Mesothelial cell of epicardium (in vitro differentiated cells): ENCODE data around the gene DRC7. TPM values are rescaled to one million over a fixed set of nuclear protein-coding genes. Genes with fewer than 3 reads are reported as not detected.

Source experiments
- DNase-seq, 2 experiments: peaks; one replicate each; pipeline ENCODE4 v3.0.0; 2021; ENCODE audit warnings: low spot score in 2 of 2; ENCODE audit not compliant: unreplicated experiment in 2 of 2
- H3K27ac Mint-ChIP-seq: 2 replicates; pipeline ENCODE4 v1.8.0; 2021; ENCODE audit warnings: mixed read lengths
- H3K27me3 Mint-ChIP-seq: 2 replicates; pipeline ENCODE4 v1.8.0; 2021; ENCODE audit warnings: low read depth, mixed read lengths
- H3K36me3 Mint-ChIP-seq: 2 replicates; pipeline ENCODE4 v1.8.0; 2021; ENCODE audit warnings: mixed read lengths
- H3K4me1 Mint-ChIP-seq: 2 replicates; pipeline ENCODE4 v1.8.0; 2021; ENCODE audit warnings: mixed read lengths
- H3K4me3 Mint-ChIP-seq: 2 replicates; pipeline ENCODE4 v1.8.0; 2021; ENCODE audit warnings: mild to moderate bottlenecking, moderate library complexity, mixed read lengths
- H3K9me3 Mint-ChIP-seq: 2 replicates; pipeline ENCODE4 v1.8.0; 2021; ENCODE audit warnings: mixed read lengths
- CTCF ChIP-seq: fragments of 200-600 bp; sonication (generic); IDR thresholded peaks from one replicate; pipeline ENCODE4 v1.5.0; 2021; ENCODE audit warnings: antibody characterized with exemption; ENCODE audit not compliant: unreplicated experiment
- total RNA-seq: library from RNA; stranded (reverse); gene quantifications from 3 replicates; pipeline ENCODE4 v1.2.1, GENCODE V29; 2021

The DRC7 gene
- total RNA-seq, 1 donor from 2014 or later, result not detected

- H3K9me3 Mint-ChIP-seq, result no peaks in the 10 kb centered on the region
These were observed 75.0 kb downstream of the DRC7 start for GRCh38 chr16:57769541-57770145.

GRCh38 chr16:57770361-57770760, 75.8 kb downstream of the DRC7 start:
- Mint-ChIP-seq H3K27me3 (no peaks in the 10 kb centered on the region), H3K36me3 (peaks cover 13% of the 10 kb centered on the region), H3K9me3 (no peaks in the 10 kb centered on the region), H3K4me1 (no peaks in the 10 kb centered on the region), H3K27ac (no peak overlapping the region), H3K4me3 (no peak overlapping the region)
- no peak for TF ChIP-seq CTCF
- DNase-seq, result no peak

More at GRCh38 chr16:57769541-57770145, 75.0 kb downstream of the DRC7 start:
- TF ChIP-seq CTCF, result no peak
- H3K36me3 Mint-ChIP-seq, result peaks cover 15% of the 10 kb centered on the region
- no peak overlapping the region for H3K27ac Mint-ChIP-seq
- no peak for DNase-seq
- no peaks in the 10 kb centered on the region for H3K27me3 Mint-ChIP-seq
- no peaks in the 10 kb centered on the region for H3K4me1 Mint-ChIP-seq
- no peak overlapping the region for H3K4me3 Mint-ChIP-seq

GRCh38 chr16:57771141-57771785, 76.7 kb downstream of the DRC7 start:
- TF ChIP-seq CTCF, result no peak
- H3K4me3 Mint-ChIP-seq, result no peak overlapping the region

DNA sequence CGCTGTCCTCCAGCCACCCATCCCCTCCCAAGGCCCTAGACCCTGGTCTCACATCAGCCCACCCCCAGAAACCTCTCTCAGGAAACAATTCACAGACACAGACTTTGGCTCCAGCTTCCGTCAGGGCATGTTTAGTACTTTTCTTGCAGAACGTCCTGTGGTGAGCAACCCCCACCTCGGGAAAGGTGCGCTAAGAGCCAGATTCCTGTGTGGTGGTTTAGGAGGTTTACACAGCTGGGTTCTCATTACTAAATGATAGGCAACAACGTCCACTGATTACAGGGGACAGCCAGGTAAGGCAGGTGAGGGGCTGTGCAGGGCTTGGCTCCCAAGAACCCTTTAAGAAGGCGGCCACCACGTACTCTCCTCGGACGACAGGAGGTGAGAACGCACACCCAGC, 78.4 kb downstream of the DRC7 start:
- no peaks in the 10 kb centered on the region for H3K9me3 Mint-ChIP-seq
- no peaks in the 10 kb centered on the region for H3K27me3 Mint-ChIP-seq
- no peak overlapping the region for H3K27ac Mint-ChIP-seq
- TF ChIP-seq CTCF, result no peak
- H3K36me3 Mint-ChIP-seq, result peaks cover 4% of the 10 kb centered on the region
- H3K4me1 Mint-ChIP-seq, result peaks cover 4% of the 10 kb centered on the region
- H3K4me3 Mint-ChIP-seq, result no peak overlapping the region
- no peak for DNase-seq

More at GRCh38 chr16:57771141-57771785, 76.7 kb downstream of the DRC7 start:
- no peak overlapping the region for H3K27ac Mint-ChIP-seq
- no peaks in the 10 kb centered on the region for H3K9me3 Mint-ChIP-seq
- peaks cover 8% of the 10 kb centered on the region for H3K36me3 Mint-ChIP-seq
- no peak for DNase-seq
- no peaks in the 10 kb centered on the region for H3K27me3 Mint-ChIP-seq
- H3K4me1 Mint-ChIP-seq, result peaks cover 4% of the 10 kb centered on the region

DNA sequence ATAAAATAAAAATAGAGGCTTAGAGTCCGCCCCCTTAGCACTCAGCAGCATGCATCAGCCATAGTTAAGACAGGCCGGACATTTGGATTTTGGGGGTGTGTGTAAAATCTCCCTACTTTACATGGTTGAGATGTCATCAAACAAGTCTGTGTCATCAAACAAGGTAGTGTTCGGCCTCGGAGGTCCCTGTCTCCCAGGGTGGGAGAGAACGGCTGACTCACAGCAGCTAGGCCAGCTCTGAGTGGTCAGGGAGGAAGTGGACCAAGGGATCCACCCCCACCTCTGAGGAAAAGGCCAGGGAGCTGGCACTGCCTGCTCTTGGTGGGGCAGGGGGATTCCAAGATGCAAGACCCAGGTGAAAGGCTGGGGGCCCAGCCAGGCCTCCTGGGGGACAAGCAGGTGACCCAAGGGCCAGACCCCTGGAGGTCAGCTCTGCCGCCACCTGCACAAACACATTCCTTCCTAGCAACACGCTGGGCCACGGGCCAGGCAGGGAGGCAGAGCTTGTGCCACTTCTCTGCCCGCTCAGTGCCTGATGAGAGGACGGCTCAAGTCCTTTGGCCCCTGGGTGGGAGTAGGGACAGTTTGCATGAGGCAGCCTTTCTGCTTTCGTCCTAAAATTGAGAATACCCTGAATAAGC, 79.2 kb downstream of the DRC7 start:
- TF ChIP-seq CTCF, result no peak
- Mint-ChIP-seq H3K27me3 (no peaks in the 10 kb centered on the region), H3K27ac (no peak overlapping the region), H3K4me1 (peaks cover 4% of the 10 kb centered on the region), H3K36me3 (peaks cover 11% of the 10 kb centered on the region), H3K4me3 (no peak overlapping the region), H3K9me3 (no peaks in the 10 kb centered on the region)
- no peak for DNase-seq
